Measurements from ENCODE around the gene C16orf96.

C16orf96 gene

DNA sequence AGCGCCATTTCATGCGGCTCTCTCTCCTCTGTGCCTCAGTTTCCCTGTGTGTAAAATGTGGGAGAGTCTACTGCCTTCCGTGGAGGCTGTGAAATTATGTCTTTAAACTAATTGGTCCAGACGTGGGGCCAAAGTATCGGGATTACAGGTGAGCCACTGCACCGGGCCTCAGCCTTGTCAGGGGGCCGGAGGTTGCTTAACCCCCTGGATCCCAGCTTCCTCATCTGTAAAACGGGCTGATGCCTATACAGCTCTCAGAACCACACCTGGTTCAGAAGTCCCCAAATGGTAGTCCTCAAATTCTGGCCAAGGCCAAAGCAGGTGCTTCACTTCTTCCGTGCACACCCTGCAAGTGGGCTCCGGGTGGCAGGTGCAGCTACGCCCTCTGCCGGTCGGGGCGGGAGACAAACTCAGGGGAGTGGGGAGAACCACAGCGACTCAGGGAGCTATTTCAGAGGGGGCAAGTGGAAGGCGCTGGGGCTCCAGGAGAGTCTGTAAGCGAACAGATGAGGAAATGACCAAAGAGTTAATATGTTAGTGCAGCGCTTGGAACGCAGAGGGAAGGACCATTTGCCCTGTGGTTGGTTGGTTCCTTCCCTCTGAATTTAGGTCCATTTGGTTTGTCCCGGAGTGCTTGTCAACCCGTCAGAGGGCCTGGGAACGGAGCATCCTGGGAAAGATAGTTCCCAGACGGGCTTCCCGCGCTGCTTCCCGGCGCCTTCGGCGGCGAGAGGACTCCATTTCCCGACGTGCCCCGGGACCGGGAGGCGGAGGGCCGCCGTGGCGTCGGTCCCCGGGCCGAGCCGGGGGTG lies 68.1 kb downstream of the C16orf96 start, which contains the start of gene MGRN1:
TSS of gene MGRN1 (plus strand) at position 812 of the 812 bp plus-strand sequence. CDS start 135 bp downstream, outside the sequence.
- TF ChIP-seq, protein P1, sequence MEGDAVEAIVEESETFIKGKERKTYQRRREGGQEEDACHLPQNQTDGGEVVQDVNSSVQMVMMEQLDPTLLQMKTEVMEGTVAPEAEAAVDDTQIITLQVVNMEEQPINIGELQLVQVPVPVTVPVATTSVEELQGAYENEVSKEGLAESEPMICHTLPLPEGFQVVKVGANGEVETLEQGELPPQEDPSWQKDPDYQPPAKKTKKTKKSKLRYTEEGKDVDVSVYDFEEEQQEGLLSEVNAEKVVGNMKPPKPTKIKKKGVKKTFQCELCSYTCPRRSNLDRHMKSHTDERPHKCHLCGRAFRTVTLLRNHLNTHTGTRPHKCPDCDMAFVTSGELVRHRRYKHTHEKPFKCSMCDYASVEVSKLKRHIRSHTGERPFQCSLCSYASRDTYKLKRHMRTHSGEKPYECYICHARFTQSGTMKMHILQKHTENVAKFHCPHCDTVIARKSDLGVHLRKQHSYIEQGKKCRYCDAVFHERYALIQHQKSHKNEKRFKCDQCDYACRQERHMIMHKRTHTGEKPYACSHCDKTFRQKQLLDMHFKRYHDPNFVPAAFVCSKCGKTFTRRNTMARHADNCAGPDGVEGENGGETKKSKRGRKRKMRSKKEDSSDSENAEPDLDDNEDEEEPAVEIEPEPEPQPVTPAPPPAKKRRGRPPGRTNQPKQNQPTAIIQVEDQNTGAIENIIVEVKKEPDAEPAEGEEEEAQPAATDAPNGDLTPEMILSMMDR (IDR thresholded peaks at IDR 0.05; ENCODE audit: low read length, missing control alignments): peak; percentile 97
- peak; percentile 98 for DNase-seq (ENCODE audit: low read depth)
- H3K4me3 ChIP-seq (replicated peaks; ENCODE audit: low read depth, low read length): peak within 1 kb of the TSS; percentile 87

DNA sequence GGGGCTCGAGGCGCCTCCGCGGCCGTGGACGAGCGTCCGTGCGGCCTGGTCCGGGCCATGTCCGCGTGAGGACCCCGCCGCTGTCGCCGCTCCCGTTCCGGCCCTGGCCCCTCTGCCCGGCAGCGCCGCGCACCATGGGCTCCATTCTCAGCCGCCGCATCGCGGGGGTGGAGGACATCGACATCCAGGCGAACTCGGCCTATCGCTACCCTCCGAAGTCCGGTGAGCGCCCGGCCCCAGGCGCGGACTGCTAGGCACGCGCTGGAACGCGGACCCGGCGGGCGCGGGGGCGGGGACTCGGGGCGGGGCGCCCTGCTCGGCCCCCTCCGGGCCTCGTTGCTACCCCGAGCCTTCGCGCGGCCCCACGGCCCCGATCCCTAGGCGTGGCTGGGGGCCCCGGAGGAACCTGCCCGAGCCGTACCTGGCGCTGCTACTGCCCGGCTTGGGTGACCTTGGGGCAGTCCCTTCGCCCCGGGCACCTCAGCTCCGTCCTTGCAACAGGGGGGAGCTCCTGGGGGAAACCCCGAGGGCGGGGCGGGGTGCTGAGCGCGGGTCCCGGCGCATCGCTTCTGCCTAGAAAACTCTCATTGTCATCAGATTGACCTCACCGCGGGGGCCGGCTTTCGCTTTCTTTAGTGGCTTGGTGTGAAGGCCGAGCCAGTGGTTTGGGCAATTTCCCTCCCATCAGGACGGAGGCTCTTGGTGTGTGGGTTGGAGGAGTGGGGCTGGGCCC lies 68.9 kb downstream of the C16orf96 start:
- peak; percentile 74 for DNase-seq (ENCODE audit: low read depth)
- TF ChIP-seq, protein P1 (IDR thresholded peaks at IDR 0.05; ENCODE audit: low read length, missing control alignments): no peak
- H3K4me3 ChIP-seq (replicated peaks; ENCODE audit: low read depth, low read length): peak overlapping the region; percentile 87

DNA sequence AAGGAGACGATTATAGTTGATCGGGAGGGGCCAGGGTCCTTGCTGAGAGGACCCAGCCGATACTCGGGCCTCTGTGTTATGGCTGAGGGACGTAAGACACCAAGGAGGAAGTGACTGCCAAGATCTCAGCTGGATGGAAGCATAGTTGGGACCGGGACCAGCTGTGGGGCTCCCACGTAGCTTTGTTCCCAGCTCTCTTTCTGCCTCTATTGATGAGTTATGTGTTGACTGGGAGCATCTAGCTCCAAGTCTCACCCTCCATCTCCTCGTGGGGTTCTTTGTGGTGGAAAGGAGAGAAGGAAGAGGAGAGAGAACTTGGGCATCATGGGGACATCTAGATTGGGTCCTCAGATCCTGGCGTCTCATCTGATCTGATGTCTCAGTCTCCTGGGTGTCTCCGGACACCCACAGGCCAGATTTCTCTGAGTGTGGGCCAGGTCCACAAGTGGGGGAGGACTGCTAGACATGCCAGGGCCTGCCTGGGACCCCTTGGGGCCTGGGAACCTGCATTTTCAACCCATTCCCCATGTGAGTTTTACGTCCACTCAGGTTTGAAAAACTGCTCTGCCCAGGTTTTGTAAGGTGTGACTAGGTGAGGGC lies 69.5 kb downstream of the C16orf96 start:
- H3K4me3 ChIP-seq (replicated peaks; ENCODE audit: low read depth, low read length): peak overlapping the region; percentile 87
- no peak for DNase-seq (ENCODE audit: low read depth)
- TF ChIP-seq, protein P1 (IDR thresholded peaks at IDR 0.05; ENCODE audit: low read length, missing control alignments): no peak

DNA sequence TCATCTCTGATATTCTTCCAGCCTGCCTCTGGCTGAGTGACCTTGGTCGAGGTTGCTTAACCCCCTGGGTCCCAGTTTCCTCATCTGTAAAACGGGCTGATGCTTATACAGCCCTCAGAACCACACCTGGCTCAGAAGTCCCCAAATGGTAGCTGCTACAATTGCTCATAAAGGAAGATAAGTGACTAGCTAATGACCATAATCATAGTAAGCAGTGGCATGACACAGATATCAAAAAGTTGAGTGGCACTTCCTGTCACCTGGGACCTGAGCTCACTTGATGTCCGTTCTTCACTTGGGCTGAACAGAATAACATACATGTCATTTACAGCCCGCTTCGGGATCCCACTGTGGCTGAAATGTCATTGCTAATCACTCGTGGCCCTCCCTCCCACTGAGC lies 70.3 kb downstream of the C16orf96 start:
- TF ChIP-seq, protein P1 (IDR thresholded peaks at IDR 0.05; ENCODE audit: low read length, missing control alignments): no peak
- peak overlapping the region; percentile 87 for H3K4me3 ChIP-seq (replicated peaks; ENCODE audit: low read depth, low read length)
- no peak for DNase-seq (ENCODE audit: low read depth)

DNA sequence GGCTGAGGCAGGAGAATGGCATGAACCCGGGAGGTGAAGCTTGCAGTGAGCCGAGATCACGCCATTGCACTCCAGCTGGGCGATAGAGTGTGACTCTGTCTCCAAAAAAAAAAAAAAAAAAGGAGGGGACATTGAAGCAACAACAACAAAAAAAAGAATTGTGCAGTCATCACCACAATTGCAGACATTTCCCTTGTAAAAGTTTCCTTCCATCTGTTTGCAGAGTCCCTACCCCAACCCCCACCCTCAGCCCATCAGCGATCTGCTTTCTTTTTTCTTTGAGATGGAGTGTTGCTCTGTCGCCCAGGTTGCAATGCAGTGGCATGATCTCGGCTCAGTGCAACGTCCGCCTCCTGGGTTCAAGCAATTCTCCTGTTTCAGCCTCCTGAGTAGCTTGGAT lies 72.1 kb downstream of the C16orf96 start:
- TF ChIP-seq, protein P1 (IDR thresholded peaks at IDR 0.05; ENCODE audit: low read length, missing control alignments): no peak
- H3K4me3 ChIP-seq (replicated peaks; ENCODE audit: low read depth, low read length): no peak overlapping the region
- DNase-seq (ENCODE audit: low read depth): no peak

DNA sequence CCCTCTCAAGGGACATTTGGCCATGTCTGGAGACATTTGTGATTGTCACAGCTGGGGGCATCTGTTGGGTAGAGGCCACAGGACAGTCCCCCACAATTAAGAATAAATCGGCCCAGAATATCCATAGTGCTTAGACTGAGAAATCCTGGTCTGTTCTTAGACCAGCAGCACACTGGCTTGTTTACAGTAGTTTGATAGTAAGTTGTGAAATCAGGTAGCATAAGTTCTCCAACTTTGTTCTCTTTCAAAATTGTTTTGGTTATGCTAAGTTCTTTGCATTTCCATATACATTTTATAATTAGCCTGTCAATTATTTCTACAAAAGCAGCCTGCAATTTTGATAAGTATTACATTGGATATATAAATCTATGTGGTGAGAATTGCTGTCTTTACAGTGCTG lies 75.3 kb downstream of the C16orf96 start:
- no peak overlapping the region for H3K4me3 ChIP-seq (replicated peaks; ENCODE audit: low read depth, low read length)
- TF ChIP-seq, protein P1 (IDR thresholded peaks at IDR 0.05; ENCODE audit: low read length, missing control alignments): no peak
- DNase-seq (ENCODE audit: low read depth): no peak

Data from fibroblast of pulmonary artery (primary cell).